Astrocyte (in vitro differentiated cells and primary cell): ENCODE results near the gene DYNC1I1.

ENCODE experiments used
- EZH2 ChIP-seq: IDR thresholded peaks from 2 replicates; pipeline ENCODE4 v1.6.1; 2012; ENCODE audit warnings: mild to moderate bottlenecking, low read length, inconsistent platforms; ENCODE audit not compliant: insufficient read depth
- TF ChIP-seq, protein P1 (sequence below): IDR thresholded peaks from 2 replicates; pipeline ENCODE4 v1.5.1; 2011; ENCODE audit warnings: low read depth, mild to moderate bottlenecking, inconsistent platforms, low read length, moderate library complexity; ENCODE audit not compliant: insufficient read depth

DNA sequence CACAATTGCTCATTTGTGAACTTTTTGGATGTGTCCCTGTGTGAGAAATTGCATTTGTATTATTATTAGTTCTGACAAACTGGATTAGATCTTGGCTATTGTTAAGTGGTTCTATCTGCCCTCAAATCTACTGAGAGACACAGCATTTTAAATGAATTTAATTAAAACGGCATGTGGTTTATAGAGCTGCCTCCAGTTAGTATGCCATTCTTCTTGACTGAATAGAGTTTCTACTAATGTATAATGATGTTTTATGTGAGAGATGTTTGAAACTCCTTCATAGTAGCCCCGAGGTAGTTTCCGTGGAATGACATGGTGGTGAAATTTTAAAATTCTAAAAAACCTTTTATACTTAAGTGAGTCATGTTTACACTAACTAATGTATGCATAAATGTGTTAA lies 110.9 kb downstream of the DYNC1I1 start:
- TF ChIP-seq, protein P1, sequence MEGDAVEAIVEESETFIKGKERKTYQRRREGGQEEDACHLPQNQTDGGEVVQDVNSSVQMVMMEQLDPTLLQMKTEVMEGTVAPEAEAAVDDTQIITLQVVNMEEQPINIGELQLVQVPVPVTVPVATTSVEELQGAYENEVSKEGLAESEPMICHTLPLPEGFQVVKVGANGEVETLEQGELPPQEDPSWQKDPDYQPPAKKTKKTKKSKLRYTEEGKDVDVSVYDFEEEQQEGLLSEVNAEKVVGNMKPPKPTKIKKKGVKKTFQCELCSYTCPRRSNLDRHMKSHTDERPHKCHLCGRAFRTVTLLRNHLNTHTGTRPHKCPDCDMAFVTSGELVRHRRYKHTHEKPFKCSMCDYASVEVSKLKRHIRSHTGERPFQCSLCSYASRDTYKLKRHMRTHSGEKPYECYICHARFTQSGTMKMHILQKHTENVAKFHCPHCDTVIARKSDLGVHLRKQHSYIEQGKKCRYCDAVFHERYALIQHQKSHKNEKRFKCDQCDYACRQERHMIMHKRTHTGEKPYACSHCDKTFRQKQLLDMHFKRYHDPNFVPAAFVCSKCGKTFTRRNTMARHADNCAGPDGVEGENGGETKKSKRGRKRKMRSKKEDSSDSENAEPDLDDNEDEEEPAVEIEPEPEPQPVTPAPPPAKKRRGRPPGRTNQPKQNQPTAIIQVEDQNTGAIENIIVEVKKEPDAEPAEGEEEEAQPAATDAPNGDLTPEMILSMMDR: no peak
- no peak for TF ChIP-seq EZH2
